Loucy (cell line): ENCODE data around the gene VSIG1.

ENCODE experiments used
- CTCF ChIP-seq: fragments of 200-600 bp; sonication (generic); conservative IDR thresholded peaks from 2 replicates; pipeline ENCODE4 v1.5.1; 2014; ENCODE audit warnings: mild to moderate bottlenecking, antibody characterized with exemption, low read length
- EZH2phosphoT487 ChIP-seq: fragments of 200-600 bp; IDR thresholded peaks from 2 replicates; pipeline ENCODE4 v1.6.1; 2018; ENCODE audit warnings: antibody characterized with exemption, mild to moderate bottlenecking, moderate library complexity, borderline replicate concordance

GRCh38 chrX:108020631-108021030 lies 24.2 kb upstream of the VSIG1 start:
- TF ChIP-seq CTCF = peak; percentile 68
- TF ChIP-seq EZH2phosphoT487 = no peak
